ENCODE data around the gene WARS2.

DNA sequence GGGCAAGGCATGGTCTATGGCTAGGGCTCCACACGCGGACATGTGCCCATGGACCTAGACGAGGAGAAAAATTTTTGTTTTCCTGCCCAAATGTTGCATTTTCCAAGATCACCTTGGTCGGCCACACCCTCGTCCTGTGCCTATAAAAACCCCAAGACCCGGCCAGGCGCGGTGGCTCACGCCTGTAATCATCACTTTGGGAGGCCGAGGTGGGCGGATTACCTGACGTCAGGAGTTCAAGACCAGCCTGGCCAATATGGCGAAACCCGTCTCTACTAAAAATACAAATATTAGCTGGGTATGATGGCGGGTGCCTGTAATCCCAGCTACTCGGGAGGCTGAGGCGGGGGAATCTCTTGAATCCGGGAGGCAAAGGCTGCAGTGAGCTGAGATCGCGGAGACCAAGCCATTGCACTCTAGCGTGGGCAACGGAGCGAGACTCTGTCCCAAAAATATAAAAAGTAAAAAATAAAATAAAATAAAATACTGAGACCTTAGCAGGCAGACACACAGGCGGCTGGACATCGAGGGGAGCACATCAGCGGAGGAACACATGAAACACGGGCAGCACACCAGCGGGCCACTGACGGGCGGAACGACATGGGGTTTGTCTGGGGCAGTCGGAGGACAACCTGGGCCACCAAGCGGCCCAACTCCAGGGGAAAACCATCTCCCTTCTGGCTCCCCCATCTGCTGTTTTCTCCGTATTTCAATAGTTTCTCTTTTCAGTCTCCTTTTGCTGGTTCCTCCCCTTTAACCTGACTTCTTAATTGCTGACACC is 91.6 kb downstream of the WARS2 start:
- no peak for TF ChIP-seq EZH2 (IDR thresholded peaks at IDR 0.05; ENCODE audit: borderline replicate concordance, low read length)
- TF ChIP-seq CTCF (IDR thresholded peaks at IDR 0.05; ENCODE audit: low read length): no peak

Measured in OCI-LY1 (cell line).